ENCODE data around the gene GNA15. TPM values are rescaled to one million over a fixed set of nuclear protein-coding genes. Genes with fewer than 3 reads are reported as not detected.
"Not testable (repeated sequence)": the region's sequence is repeated elsewhere in the genome, so short reads cannot be mapped to it uniquely, and the experiment has no call there.

GNA15 gene
- total and polyA plus RNA-seq, 8 donors = 0.19 to 3.0 (median 1.3) TPM

DNA sequence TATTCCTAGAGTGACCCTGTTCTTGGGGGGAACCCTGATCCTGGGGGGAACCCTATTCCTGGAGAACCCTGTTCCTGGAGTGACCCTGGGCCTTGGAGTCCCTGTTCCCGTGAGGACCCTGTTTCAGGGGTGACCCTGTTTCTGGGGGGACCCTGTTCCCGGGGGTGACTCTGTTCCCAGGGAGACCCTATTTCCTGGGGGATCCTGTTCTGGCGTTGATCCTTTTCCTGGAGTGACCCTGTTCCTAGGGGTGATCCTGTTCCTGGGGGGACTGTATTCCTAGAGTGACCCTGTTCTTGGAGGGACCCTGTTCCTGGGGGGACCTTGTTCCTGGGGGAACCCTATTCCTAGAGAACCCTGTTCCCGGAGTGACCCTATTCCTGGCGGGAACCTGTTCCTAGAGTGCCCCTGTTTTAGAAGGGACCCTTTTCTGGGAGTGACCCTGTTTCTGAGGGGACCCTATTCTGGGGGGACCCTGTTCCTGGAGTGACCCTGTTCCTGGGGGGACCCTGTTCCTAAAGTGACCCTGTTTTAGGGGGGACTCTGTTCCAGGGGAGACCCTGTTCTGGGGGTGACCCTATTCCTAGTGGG, 15.0 kb downstream of the GNA15 start:
- ATAC-seq (no peak), FAIRE-seq (no peak), DNase-seq (no peak)
- Histone ChIP-seq H3K9me3 (no peaks in the 10 kb centered on the region), H3K4me3 (no peak overlapping the region), H3K27me3 (no peaks in the 10 kb centered on the region), H3K27ac (no peak overlapping the region), H3K36me3 (no peaks in the 10 kb centered on the region), H3K4me1 (no peaks in the 10 kb centered on the region)
- TF ChIP-seq CTCF (IDR thresholded peaks at IDR 0.05) = no peak
- intact Hi-C loops (cut with DNase I) = loop anchor here in 1 of 3 donors (10.0 kb wide), 1 partner anchor 266 kb away; no protein-coding TSS in a partner anchor
- WGBS, 2 donors = 55 to 65% methylated on average over 5 of the region's 5 CpGs

GRCh38 chr19:3151563-3152418, 16.0 kb downstream of the GNA15 start:
- no peak overlapping the region for H3K27ac ChIP-seq
- no peaks in the 10 kb centered on the region for H3K36me3 ChIP-seq
- intact Hi-C loops (cut with DNase I) = loop anchor here in 1 of 3 donors (10.0 kb wide), 1 partner anchor 267 kb away; no protein-coding TSS in a partner anchor
- no peak overlapping the region for H3K4me3 ChIP-seq
- no peaks in the 10 kb centered on the region for H3K9me3 ChIP-seq
- TF ChIP-seq CTCF (IDR thresholded peaks at IDR 0.05) = no peak
- H3K4me1 ChIP-seq = no peaks in the 10 kb centered on the region
- no peaks in the 10 kb centered on the region for H3K27me3 ChIP-seq
- DNase-seq = peak in 2 of 6 donors; percentile 14 to 61
- no peak for FAIRE-seq
- ATAC-seq = no peak
- WGBS, 2 donors = 71 to 72% methylated on average over 14 of the region's 14 CpGs

DNA sequence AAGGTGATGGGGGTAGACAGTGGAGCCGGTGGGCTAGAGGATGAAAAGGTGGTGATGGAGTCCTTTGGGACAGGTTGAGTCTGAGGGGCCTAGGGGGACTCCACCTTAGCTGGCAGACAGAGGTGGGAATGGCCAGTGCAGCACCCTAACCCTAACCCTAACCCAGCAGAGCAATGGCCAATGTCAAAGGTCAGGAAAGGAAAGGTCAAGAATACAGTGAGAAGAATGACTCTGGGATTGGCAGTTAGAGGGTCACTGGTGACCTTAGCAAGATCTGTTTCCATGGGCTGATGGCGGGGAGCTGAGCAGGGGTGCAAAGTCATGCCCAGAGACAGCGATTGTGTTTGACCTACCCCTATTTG, 16.6 kb downstream of the GNA15 start:
- Histone ChIP-seq H3K27me3 (no peaks in the 10 kb centered on the region), H3K27ac (no peak overlapping the region), H3K9me3 (no peaks in the 10 kb centered on the region), H3K4me1 (no peaks in the 10 kb centered on the region), H3K4me3 (no peak overlapping the region), H3K36me3 (no peaks in the 10 kb centered on the region)
- no peak for ATAC-seq
- TF ChIP-seq CTCF (IDR thresholded peaks at IDR 0.05) = no peak
- DNase-seq = peak in 1 of 6 donors; percentile 2
- intact Hi-C loops (cut with DNase I) = loop anchor here in 1 of 3 donors (10.0 kb wide), 1 partner anchor 268 kb away; no protein-coding TSS in a partner anchor
- WGBS, 2 donors = 74 to 87% methylated on average over 3 of the region's 3 CpGs
- no peak for FAIRE-seq

- no peaks in the 10 kb centered on the region for H3K9me3 ChIP-seq
- TF ChIP-seq CTCF (IDR thresholded peaks at IDR 0.05) = no peak
- intact Hi-C loops (cut with DNase I) = loop anchor here in 1 of 3 donors (10.0 kb wide), 1 partner anchor 269 kb away; no protein-coding TSS in a partner anchor
- FAIRE-seq = no peak
- no peak for ATAC-seq
- H3K27me3 ChIP-seq = no peaks in the 10 kb centered on the region
- no peak overlapping the region for H3K27ac ChIP-seq
- H3K4me1 ChIP-seq = no peaks in the 10 kb centered on the region
- H3K36me3 ChIP-seq = no peaks in the 10 kb centered on the region
- no peak overlapping the region for H3K4me3 ChIP-seq
- WGBS, 2 donors = 59 to 64% methylated on average over 3 of the region's 3 CpGs
- DNase-seq = no peak
These were observed 17.7 kb downstream of the GNA15 start for GRCh38 chr19:3153286-3154230.

DNA sequence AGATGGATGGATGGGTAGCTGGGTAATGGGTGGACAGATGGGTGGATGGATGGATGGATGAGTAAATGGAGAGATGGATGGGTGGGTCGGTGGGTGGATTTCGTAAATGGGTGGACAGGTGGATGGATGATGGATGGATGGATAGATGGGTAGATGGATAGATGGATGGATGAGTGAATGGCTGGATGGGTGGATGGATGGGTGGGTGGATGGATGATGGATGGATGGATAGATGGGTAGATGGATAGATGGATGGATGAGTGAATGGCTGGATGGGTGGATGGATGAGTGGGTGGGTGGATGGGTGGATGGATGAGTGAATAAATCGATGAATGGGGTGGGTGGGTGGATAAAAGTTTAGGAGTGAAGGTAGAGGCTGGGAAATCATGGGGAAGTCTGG, 18.6 kb downstream of the GNA15 start:
- not testable (repeated sequence) for H3K4me3 ChIP-seq, DNase-seq, H3K9me3 ChIP-seq, ATAC-seq, FAIRE-seq, H3K36me3 ChIP-seq, H3K27me3 ChIP-seq, H3K4me1 ChIP-seq
- WGBS, 2 donors = 65 to 87% methylated on average over 3 of the region's 3 CpGs
- peak overlapping the region in 1 of 4 donors; percentile 33 for H3K27ac ChIP-seq
- intact Hi-C loops (cut with DNase I) = loop anchor here in 1 of 3 donors (10.0 kb wide), 1 partner anchor 270 kb away; no protein-coding TSS in a partner anchor

Data from pancreas (tissue), 10 donors.